ENCODE results near the gene CDC42BPA. TPM values are rescaled to one million over a fixed set of nuclear protein-coding genes. Genes with fewer than 3 reads are reported as not detected.

Gene CDC42BPA
- total and polyA plus RNA-seq, 2 of the 8 experiments (the other 6 are each of a cell fraction or from before 2014, with no cell fraction given), result 7.1 to 28.5 TPM

DNA sequence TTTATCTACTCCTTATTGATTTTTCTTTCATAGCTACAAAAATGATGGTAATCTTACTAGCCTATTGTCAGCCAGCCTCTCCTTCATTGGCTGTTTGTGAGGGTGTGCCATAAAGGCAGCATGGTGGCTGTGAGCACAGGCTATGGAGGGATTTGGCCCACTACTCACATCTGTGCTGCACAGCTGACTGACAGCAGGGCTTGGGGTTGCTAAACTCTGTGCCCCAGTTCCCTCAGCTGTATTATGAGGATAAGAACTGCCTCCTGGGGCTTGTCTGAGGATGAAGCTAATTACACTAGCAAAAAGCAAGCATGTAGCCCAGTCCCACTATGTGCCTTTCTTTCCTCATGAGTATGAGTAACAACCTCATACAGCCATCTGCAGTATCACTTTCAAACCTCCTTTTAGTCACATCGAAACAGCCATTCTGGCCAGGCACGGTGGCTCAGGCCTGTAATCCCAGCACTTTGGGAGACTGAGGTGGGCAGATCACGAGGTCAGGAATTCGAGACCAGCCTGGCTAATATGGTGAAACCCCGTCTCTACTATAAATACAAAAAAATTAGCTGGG is 312.0 kb downstream of the CDC42BPA start:
- H3K36me3 ChIP-seq (ENCODE audit: control insufficient read depth in 2 of 4, insufficient read depth in 4 of 4, low read length in 3 of 4), result no peaks in the 10 kb centered on the region
- no peak overlapping the region for H3K9ac ChIP-seq (replicated peaks in 1 of 4; ENCODE audit: extremely low read depth in 1 of 4, low read depth in 3 of 4, low read length in 3 of 4)
- no peak overlapping the region for H3K18ac ChIP-seq (ENCODE audit: extremely low read depth, low read length)
- ChIA-PET POLR2A (ENCODE audit: partially characterized antibody) (no interaction called here), CTCF (ENCODE audit: partially characterized antibody) (no interaction called here)
- H3K23ac ChIP-seq (ENCODE audit: insufficient read length), result no peak overlapping the region
- no peaks in the 10 kb centered on the region for H3K23me2 ChIP-seq (ENCODE audit: low read depth, low read length)
- no peak overlapping the region for H3K4me2 ChIP-seq (ENCODE audit: insufficient read depth in 1 of 2, low read depth in 2 of 2, low read length in 2 of 2)
- H3K4me1 ChIP-seq (replicated peaks in 1 of 4; ENCODE audit: control insufficient read depth in 3 of 4, insufficient read depth in 4 of 4, low read length in 3 of 4), result no peaks in the 10 kb centered on the region
- H3K27ac ChIP-seq (ENCODE audit: low read depth, low read length), result no peak overlapping the region
- H2AFZ ChIP-seq (ENCODE audit: low read length), result no peak overlapping the region
- H4K91ac ChIP-seq (replicated peaks; ENCODE audit: insufficient read length, low read length), result no peak overlapping the region
- H4K20me1 ChIP-seq (replicated peaks in 1 of 2; ENCODE audit: control insufficient read depth in 1 of 2, insufficient read depth in 2 of 2, low read length in 2 of 2), result peaks cover 0 to 3% of the 10 kb centered on the region in 2 experiments
- 89% methylated on average over 5 of the region's 5 CpGs; no CpG with 5 or more reads in 1 of the 2 experiments for WGBS, 2 experiments (ENCODE audit: extremely low coverage in 1 of 2, insufficient coverage in 1 of 2, insufficient read length in 1 of 2, insufficient replicate concordance in 2 of 2, low coverage in 1 of 2, low lambda C conversion rate in 2 of 2, missing lambda C conversion rate in 1 of 2)
- no peak overlapping the region for H3K14ac ChIP-seq (ENCODE audit: insufficient read length)
- no peak overlapping the region for H2AK5ac ChIP-seq (ENCODE audit: low read depth, low read length)
- DNase-seq (ENCODE audit: low read depth in 1 of 2, low spot score in 2 of 2) (no peak), FAIRE-seq (no peak)
- H3K79me2 ChIP-seq (ENCODE audit: control insufficient read depth in 1 of 2, insufficient read depth in 2 of 2, low read length in 2 of 2), result no peaks in the 10 kb centered on the region
- H3K9me3 ChIP-seq (ENCODE audit: insufficient read depth in 2 of 2, low read depth in 1 of 2, low read length in 1 of 2), result no peaks in the 10 kb centered on the region
- H3K4me3 ChIP-seq (ENCODE audit: extremely low read depth in 1 of 4, insufficient read depth in 2 of 4, low read depth in 3 of 4, low read length in 4 of 4), result no peak overlapping the region
- H2BK15ac ChIP-seq (ENCODE audit: low read length), result no peak overlapping the region
- no peak overlapping the region; the same call in 1 of the 2 replicates for H4K8ac ChIP-seq (ENCODE audit: extremely low read depth, insufficient read depth, low read length)
- H3K27me3 ChIP-seq (replicated peaks in 1 of 4; ENCODE audit: control insufficient read depth in 3 of 4, extremely low read depth in 1 of 4, insufficient read depth in 3 of 4, low read length in 3 of 4), result no peaks in the 10 kb centered on the region
- H2BK120ac ChIP-seq (replicated peaks; ENCODE audit: low read depth, low read length), result no peak overlapping the region
- no peak overlapping the region for H2BK5ac ChIP-seq (ENCODE audit: low read depth, low read length)
- H2BK12ac ChIP-seq (ENCODE audit: low read depth, low read length), result no peak overlapping the region
- no peak overlapping the region for H3K4ac ChIP-seq (replicated peaks; ENCODE audit: insufficient read length, low read depth, low read length)
- H2BK20ac ChIP-seq (ENCODE audit: low read length), result no peak overlapping the region
- H4K5ac ChIP-seq (ENCODE audit: insufficient read length, low read depth, low read length), result no peak overlapping the region
- no peaks in the 10 kb centered on the region for H3K79me1 ChIP-seq (ENCODE audit: low read depth, low read length)
- TF ChIP-seq NANOG (IDR thresholded peaks at IDR 0.05; ENCODE audit: insufficient read depth, low read depth, low read length, poor library complexity, severe bottlenecking), result no peak
- TF ChIP-seq KDM4A (IDR thresholded peaks at IDR 0.05; ENCODE audit: low read depth, low read length, severe bottlenecking), result no peak
- no peak for TF ChIP-seq POU5F1 (IDR thresholded peaks at IDR 0.05; ENCODE audit: low read depth, low read length)
- H3K56ac ChIP-seq (replicated peaks; ENCODE audit: insufficient read length, low read depth, low read length), result no peak overlapping the region

Measured in H1 (cell line).